Smooth muscle cell (in vitro differentiated cells): Measurements from ENCODE around the gene MYO19. TPM values are rescaled to one million over a fixed set of nuclear protein-coding genes. Genes with fewer than 3 reads are reported as not detected.
A peak's percentile ranks its signal among the peaks of the same experiment; 100 is the strongest.

Source experiments
- DNase-seq: peaks from one replicate; lab custom pipeline; 2025; ENCODE audit not compliant: unreplicated experiment; lab: John Stamatoyannopoulos, UW
- H2AFZ ChIP-seq: fragments of 200-600 bp; sonication (generic); 2 replicates; pipeline ENCODE4 v1.6.0; 2016; ENCODE audit warnings: antibody characterized with exemption, low read depth, mild to moderate bottlenecking
- H3F3A ChIP-seq: fragments of 200-600 bp; sonication (generic); 2 replicates; pipeline ENCODE4 v1.6.0; 2017; ENCODE audit warnings: antibody characterized with exemption, low read depth
- H3K27ac ChIP-seq: fragments of 200-600 bp; sonication (generic); 2 replicates; pipeline ENCODE4 v1.5.1; 2016; ENCODE audit warnings: low read depth, mild to moderate bottlenecking
- H3K27me3 ChIP-seq: fragments of 200-600 bp; sonication (generic); 2 replicates; pipeline ENCODE4 v1.6.1; 2016; ENCODE audit warnings: low read depth, mild to moderate bottlenecking
- H3K36me3 ChIP-seq: fragments of 200-600 bp; sonication (generic); 2 replicates; pipeline ENCODE4 v1.5.1; 2016; ENCODE audit warnings: low read depth
- H3K4me1 ChIP-seq: fragments of 200-600 bp; sonication (generic); 2 replicates; pipeline ENCODE4 v1.5.1; 2016; ENCODE audit warnings: low read depth
- H3K4me2 ChIP-seq: fragments of 200-600 bp; sonication (generic); 2 replicates; pipeline ENCODE4 v1.6.0; 2016; ENCODE audit warnings: mild to moderate bottlenecking
- H3K4me3 ChIP-seq: fragments of 200-600 bp; sonication (generic); 2 replicates; pipeline ENCODE4 v1.5.1; 2016; ENCODE audit warnings: mild to moderate bottlenecking
- H3K79me2 ChIP-seq: fragments of 200-600 bp; sonication (generic); 2 replicates; pipeline ENCODE4 v1.6.0; 2016; ENCODE audit warnings: low read depth, mild to moderate bottlenecking
- H3K9ac ChIP-seq: fragments of 200-600 bp; sonication (generic); 2 replicates; pipeline ENCODE4 v1.6.0; 2016; ENCODE audit warnings: low read depth
- H3K9me3 ChIP-seq: fragments of 200-600 bp; sonication (generic); replicated peaks from 2 replicates; pipeline ENCODE4 v1.5.1; 2016; ENCODE audit warnings: low read depth
- H4K20me1 ChIP-seq: fragments of 200-600 bp; sonication (generic); 2 replicates; pipeline ENCODE4 v1.6.0; 2016; ENCODE audit warnings: low read depth
- WGBS: methylation state at CpG from one replicate; pipeline ENCODE4 v1.1.7; 2016; ENCODE audit warnings: low lambda C conversion rate; 5-methylcytosine and 5-hydroxymethylcytosine counted together
- polyA plus RNA-seq: library from polyadenylated mRNA; unstranded; fragments of >200 nt; fragmentation: Nextera tagmentation; extraction: Ambion mirVana; gene quantifications from 2 replicates; pipeline ENCODE4 v1.2.1, GENCODE V29; 2016
- total RNA-seq: library from RNA; depleted of rRNA; stranded (reverse); fragments of >200 nt; gene quantifications from 2 replicates; pipeline ENCODE4 v1.2.3, GENCODE V29; 2014
- TF ChIP-seq, protein P1 (sequence below): fragments of 200-600 bp; sonication (generic); IDR thresholded peaks from 2 replicates; pipeline ENCODE4 v1.5.1; 2017; ENCODE audit warnings: borderline replicate concordance, mild to moderate bottlenecking, antibody characterized with exemption; ENCODE audit not compliant: insufficient read depth, poor library complexity, severe bottlenecking

MYO19 gene
- total and polyA plus RNA-seq, 2 experiments from 2014 or later, result 20.4 to 34.8 TPM

DNA sequence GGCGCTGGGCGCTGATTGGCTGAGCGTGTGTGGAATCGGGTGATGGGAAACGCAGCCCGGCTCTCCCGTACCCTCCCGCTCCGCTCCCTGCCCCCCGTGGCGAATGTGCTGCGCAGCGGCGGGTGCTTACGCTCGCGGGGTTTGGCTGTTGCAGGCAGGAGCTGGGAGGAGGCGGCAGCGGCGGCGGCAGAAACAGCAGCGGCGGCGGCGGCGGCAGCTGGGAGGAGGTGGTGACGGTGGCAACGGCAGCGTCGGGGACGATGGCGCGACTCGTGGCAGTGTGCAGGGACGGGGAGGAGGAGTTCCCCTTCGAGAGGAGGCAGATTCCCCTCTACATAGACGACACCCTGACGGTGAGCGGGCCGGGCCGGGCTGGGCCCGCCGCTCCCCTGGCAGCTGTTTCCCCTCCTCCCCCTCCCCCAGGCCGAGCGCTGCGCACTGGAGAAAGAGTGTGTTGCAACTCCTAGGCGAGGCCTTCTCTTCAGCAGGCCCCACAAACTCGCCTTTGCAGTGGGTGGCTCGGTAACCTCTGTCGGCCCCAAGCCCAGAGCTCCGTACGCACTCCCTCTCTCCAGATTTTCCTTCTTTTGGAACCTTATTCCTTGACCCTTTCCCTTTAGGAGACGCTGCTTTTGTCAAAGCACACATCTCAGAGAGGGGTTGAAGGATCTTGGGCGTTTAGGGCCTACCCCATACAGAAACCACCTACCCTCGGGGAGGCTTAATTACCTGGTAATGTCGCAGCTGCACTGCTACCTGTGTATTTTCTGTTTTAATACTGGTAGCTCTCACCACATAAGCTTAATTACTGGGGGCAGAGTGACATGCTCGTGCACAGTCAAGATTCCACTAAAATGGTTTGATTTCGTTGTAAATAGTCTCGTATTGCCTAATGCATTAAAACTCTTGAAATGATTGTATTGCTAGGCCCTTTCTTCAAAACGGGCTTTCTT lies 11.1 kb upstream of the MYO19 start:
- Histone ChIP-seq H3K79me2 (peaks cover 73% of the 10 kb centered on the region), H3K27ac (peak overlapping the region; percentile 93), H2AFZ (no peak overlapping the region), H3K4me3 (peak overlapping the region; percentile 100), H3K36me3 (no peaks in the 10 kb centered on the region), H3K4me1 (peaks cover 27% of the 10 kb centered on the region), H3K27me3 (no peaks in the 10 kb centered on the region), H3K4me2 (peak overlapping the region; percentile 95), H3F3A (peaks cover 15% of the 10 kb centered on the region), H3K9ac (peak overlapping the region; percentile 99), H3K9me3 (no peaks in the 10 kb centered on the region), H4K20me1 (peaks cover 49% of the 10 kb centered on the region)
- peak; percentile 93 for DNase-seq
- TF ChIP-seq, protein P1, sequence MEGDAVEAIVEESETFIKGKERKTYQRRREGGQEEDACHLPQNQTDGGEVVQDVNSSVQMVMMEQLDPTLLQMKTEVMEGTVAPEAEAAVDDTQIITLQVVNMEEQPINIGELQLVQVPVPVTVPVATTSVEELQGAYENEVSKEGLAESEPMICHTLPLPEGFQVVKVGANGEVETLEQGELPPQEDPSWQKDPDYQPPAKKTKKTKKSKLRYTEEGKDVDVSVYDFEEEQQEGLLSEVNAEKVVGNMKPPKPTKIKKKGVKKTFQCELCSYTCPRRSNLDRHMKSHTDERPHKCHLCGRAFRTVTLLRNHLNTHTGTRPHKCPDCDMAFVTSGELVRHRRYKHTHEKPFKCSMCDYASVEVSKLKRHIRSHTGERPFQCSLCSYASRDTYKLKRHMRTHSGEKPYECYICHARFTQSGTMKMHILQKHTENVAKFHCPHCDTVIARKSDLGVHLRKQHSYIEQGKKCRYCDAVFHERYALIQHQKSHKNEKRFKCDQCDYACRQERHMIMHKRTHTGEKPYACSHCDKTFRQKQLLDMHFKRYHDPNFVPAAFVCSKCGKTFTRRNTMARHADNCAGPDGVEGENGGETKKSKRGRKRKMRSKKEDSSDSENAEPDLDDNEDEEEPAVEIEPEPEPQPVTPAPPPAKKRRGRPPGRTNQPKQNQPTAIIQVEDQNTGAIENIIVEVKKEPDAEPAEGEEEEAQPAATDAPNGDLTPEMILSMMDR, result no peak
- 1% methylated on average over 34 of the region's 60 CpGs for WGBS

DNA sequence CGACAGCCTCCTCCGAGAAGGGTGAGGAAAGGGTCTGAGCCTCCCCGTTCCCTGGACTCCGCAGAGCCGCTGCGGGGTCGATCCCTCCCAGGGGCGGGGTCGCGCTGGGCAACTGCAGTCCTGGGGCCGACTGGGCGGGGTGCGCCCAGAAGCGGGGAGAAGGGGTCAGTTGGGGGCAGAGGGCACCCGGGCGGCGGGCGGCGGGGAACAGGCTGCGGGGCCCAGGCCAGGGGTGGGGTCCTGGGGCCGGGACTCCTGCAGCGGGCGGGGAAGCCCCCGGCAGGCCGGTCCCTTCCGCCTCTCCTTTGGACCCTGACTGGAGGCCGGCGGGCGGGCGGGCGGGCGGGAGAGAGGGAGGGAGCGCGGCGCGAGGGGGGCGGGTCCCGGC lies 10.4 kb upstream of the MYO19 start:
- H3K9me3 ChIP-seq, result no peaks in the 10 kb centered on the region
- TF ChIP-seq, protein P1, result no peak
- peaks cover 15% of the 10 kb centered on the region for H3F3A ChIP-seq
- H3K27ac ChIP-seq, result peak overlapping the region; percentile 99
- H3K27me3 ChIP-seq, result no peaks in the 10 kb centered on the region
- peak overlapping the region; percentile 95 for H3K4me2 ChIP-seq
- WGBS, result 0% methylated on average over 9 of the region's 38 CpGs
- DNase-seq, result peak; percentile 96
- peak overlapping the region; percentile 85 for H2AFZ ChIP-seq
- H3K4me1 ChIP-seq, result peaks cover 27% of the 10 kb centered on the region
- H3K79me2 ChIP-seq, result peaks cover 66% of the 10 kb centered on the region
- peak overlapping the region; percentile 99 for H3K9ac ChIP-seq
- peaks cover 42% of the 10 kb centered on the region for H4K20me1 ChIP-seq
- H3K36me3 ChIP-seq, result no peaks in the 10 kb centered on the region
- peak overlapping the region; percentile 100 for H3K4me3 ChIP-seq

DNA sequence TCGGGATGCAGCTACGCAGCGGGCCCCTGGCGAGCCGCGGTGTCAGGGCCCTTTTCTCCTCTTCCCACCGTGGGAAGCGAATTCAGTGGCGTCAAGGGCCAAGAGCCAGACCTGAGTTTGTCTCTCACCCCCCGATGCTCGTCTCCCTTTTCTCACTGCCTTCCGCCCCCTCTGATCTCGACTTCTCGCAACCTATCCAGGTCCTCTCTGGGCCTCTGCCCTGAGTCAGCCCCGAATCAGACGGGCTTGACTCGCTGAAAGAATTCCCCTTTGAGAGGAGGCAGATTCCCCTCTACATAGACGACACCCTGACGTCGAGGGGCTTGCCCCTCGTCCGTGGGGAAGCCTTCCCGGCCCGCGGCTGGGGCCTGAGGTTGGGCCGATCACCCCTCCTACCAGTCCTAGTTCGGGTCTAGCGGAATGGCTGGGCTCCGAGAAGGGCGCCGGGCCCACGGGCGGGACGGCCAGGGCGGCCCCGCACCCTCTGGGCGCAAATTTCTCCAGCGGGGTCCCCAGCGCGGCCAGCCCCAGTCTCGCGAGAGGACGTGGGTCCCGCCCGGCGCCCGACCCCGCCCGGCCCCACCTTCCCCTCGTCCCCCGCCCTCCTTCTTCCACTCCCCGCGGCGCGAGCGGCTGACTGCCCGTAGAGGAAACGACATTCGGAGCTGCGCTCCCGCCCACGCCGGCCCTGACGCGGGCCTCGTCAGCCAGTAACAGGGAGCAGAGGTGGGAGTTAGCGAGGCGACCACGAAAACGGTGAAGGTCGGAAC lies 9.8 kb upstream of the MYO19 start, which contains the start of gene GGNBP2:
Gene GGNBP2, plus strand, starts transcription at position 613 of the 770 bp plus-strand sequence. CDS start 806 bp downstream, outside the sequence.
- Histone ChIP-seq H4K20me1 (peaks cover 37% of the 10 kb centered on the region), H3K4me1 (peaks cover 27% of the 10 kb centered on the region), H3K36me3 (no peaks in the 10 kb centered on the region), H3K9me3 (no peaks in the 10 kb centered on the region), H3K27me3 (no peaks in the 10 kb centered on the region), H3F3A (peaks cover 15% of the 10 kb centered on the region), H3K9ac (peak within 1 kb of the TSS; percentile 99), H3K27ac (peak within 1 kb of the TSS; percentile 99), H3K79me2 (peaks cover 60% of the 10 kb centered on the region), H3K4me3 (peak within 1 kb of the TSS; percentile 100), H2AFZ (peak within 1 kb of the TSS; percentile 99), H3K4me2 (peak within 1 kb of the TSS; percentile 95)
- DNase-seq, result peak; percentile 96
- 1% methylated on average over 54 of the region's 71 CpGs for WGBS
- TF ChIP-seq, protein P1, result no peak
